ENCODE data around the gene HUNK. TPM values are rescaled to one million over a fixed set of nuclear protein-coding genes. Genes with fewer than 3 reads are reported as not detected.
"Not testable (repeated sequence)": the region's sequence is repeated elsewhere in the genome, so short reads cannot be mapped to it uniquely, and the experiment has no call there.

Gene HUNK
- total and polyA plus RNA-seq, 2 experiments from 2014 or later: 7.1 to 10.8 TPM

GRCh38 chr21:31857096-31857495 lies 15.7 kb upstream of the HUNK start:
- 85% methylated on average over 7 of the region's 7 CpGs for WGBS (ENCODE audit: low lambda C conversion rate, missing lambda C conversion rate)
- Histone ChIP-seq H3K27me3 (no peaks in the 10 kb centered on the region), H3K4me1 (ENCODE audit: insufficient read depth) (no peaks in the 10 kb centered on the region), H3K4me2 (no peak overlapping the region), H2AFZ (no peak overlapping the region), H3K4me3 (no peak overlapping the region), H3K9me2 (replicated peaks; ENCODE audit: insufficient read depth) (no peaks in the 10 kb centered on the region), H3K9me3 (ENCODE audit: low read depth) (no peaks in the 10 kb centered on the region), H3K27ac (no peak overlapping the region), H4K20me1 (ENCODE audit: insufficient read depth, poor library complexity, severe bottlenecking) (no peaks in the 10 kb centered on the region), H3K36me3 (replicated peaks; ENCODE audit: insufficient read depth, low read depth) (no peaks in the 10 kb centered on the region), H3K79me2 (no peaks in the 10 kb centered on the region)
- TF ChIP-seq EZH2phosphoT487 (IDR thresholded peaks at IDR 0.05; ENCODE audit: low read depth, severe bottlenecking, unreplicated experiment) (no peak), CTCF (IDR thresholded peaks at IDR 0.05; ENCODE audit: poor library complexity) (no peak), EZH2 (IDR thresholded peaks at IDR 0.05; ENCODE audit: borderline replicate concordance) (no peak)
- no peak for DNase-seq (ENCODE audit: low spot score)

- H3K27ac ChIP-seq; H2AFZ ChIP-seq; H3K9me2 ChIP-seq (replicated peaks; ENCODE audit: insufficient read depth); H3K4me1 ChIP-seq (ENCODE audit: insufficient read depth); DNase-seq (ENCODE audit: low spot score); H4K20me1 ChIP-seq (ENCODE audit: insufficient read depth, poor library complexity, severe bottlenecking); H3K27me3 ChIP-seq; H3K9me3 ChIP-seq (ENCODE audit: low read depth); H3K4me2 ChIP-seq; H3K79me2 ChIP-seq; H3K4me3 ChIP-seq; H3K36me3 ChIP-seq (replicated peaks; ENCODE audit: insufficient read depth, low read depth): not testable (repeated sequence)
- WGBS (ENCODE audit: low lambda C conversion rate, missing lambda C conversion rate): 99% methylated on average over 6 of the region's 7 CpGs
These were observed 15.2 kb upstream of the HUNK start for GRCh38 chr21:31857631-31858030.

GRCh38 chr21:31860851-31861250 lies 12.0 kb upstream of the HUNK start:
- 93% methylated on average over 3 of the region's 3 CpGs for WGBS (ENCODE audit: low lambda C conversion rate, missing lambda C conversion rate)
- TF ChIP-seq EZH2 (IDR thresholded peaks at IDR 0.05; ENCODE audit: borderline replicate concordance): no peak
- TF ChIP-seq EZH2phosphoT487 (IDR thresholded peaks at IDR 0.05; ENCODE audit: low read depth, severe bottlenecking, unreplicated experiment): no peak
- TF ChIP-seq CTCF (IDR thresholded peaks at IDR 0.05; ENCODE audit: poor library complexity): no peak

GRCh38 chr21:31862078-31862477 lies 10.7 kb upstream of the HUNK start:
- DNase-seq (ENCODE audit: low spot score): no peak
- H3K9me2 ChIP-seq (replicated peaks; ENCODE audit: insufficient read depth): no peaks in the 10 kb centered on the region
- no peaks in the 10 kb centered on the region for H3K36me3 ChIP-seq (replicated peaks; ENCODE audit: insufficient read depth, low read depth)
- TF ChIP-seq EZH2phosphoT487 (IDR thresholded peaks at IDR 0.05; ENCODE audit: low read depth, severe bottlenecking, unreplicated experiment): no peak
- no peak for TF ChIP-seq CTCF (IDR thresholded peaks at IDR 0.05; ENCODE audit: poor library complexity)
- no peak for TF ChIP-seq EZH2 (IDR thresholded peaks at IDR 0.05; ENCODE audit: borderline replicate concordance)
- no peaks in the 10 kb centered on the region for H4K20me1 ChIP-seq (ENCODE audit: insufficient read depth, poor library complexity, severe bottlenecking)
- no peaks in the 10 kb centered on the region for H3K27me3 ChIP-seq
- H3K4me1 ChIP-seq (ENCODE audit: insufficient read depth): no peaks in the 10 kb centered on the region
- no peak overlapping the region for H3K4me2 ChIP-seq
- H2AFZ ChIP-seq: no peak overlapping the region
- 81% methylated on average over 7 of the region's 7 CpGs for WGBS (ENCODE audit: low lambda C conversion rate, missing lambda C conversion rate)
- H3K9me3 ChIP-seq (ENCODE audit: low read depth): no peaks in the 10 kb centered on the region
- H3K79me2 ChIP-seq: no peaks in the 10 kb centered on the region
- no peak overlapping the region for H3K4me3 ChIP-seq
- no peak overlapping the region for H3K27ac ChIP-seq

More at GRCh38 chr21:31860851-31861250, 12.0 kb upstream of the HUNK start:
- no peak for DNase-seq (ENCODE audit: low spot score)
- Histone ChIP-seq H3K9me2 (replicated peaks; ENCODE audit: insufficient read depth) (no peaks in the 10 kb centered on the region), H3K4me2 (no peak overlapping the region), H3K79me2 (no peaks in the 10 kb centered on the region), H3K4me3 (no peak overlapping the region), H3K27ac (no peak overlapping the region), H3K9me3 (ENCODE audit: low read depth) (no peaks in the 10 kb centered on the region), H4K20me1 (ENCODE audit: insufficient read depth, poor library complexity, severe bottlenecking) (no peaks in the 10 kb centered on the region), H3K36me3 (replicated peaks; ENCODE audit: insufficient read depth, low read depth) (no peaks in the 10 kb centered on the region), H3K4me1 (ENCODE audit: insufficient read depth) (no peaks in the 10 kb centered on the region), H3K27me3 (no peaks in the 10 kb centered on the region), H2AFZ (no peak overlapping the region)
